HFFc6 (cell line): ENCODE data around the gene CSRP3. TPM values are rescaled to one million over a fixed set of nuclear protein-coding genes. Genes with fewer than 3 reads are reported as not detected.

Experiments
- DNase-seq: peaks from one replicate; pipeline ENCODE4 v3.0.0-alpha.2; 2018
- H3K27ac Mint-ChIP-seq: 2 replicates; pipeline ENCODE4 v1.8.0; 2020; ENCODE audit warnings: mild to moderate bottlenecking, mixed read lengths
- H3K27me3 Mint-ChIP-seq: 2 replicates; pipeline ENCODE4 v1.8.0; 2021; ENCODE audit warnings: mild to moderate bottlenecking, moderate library complexity, mixed read lengths; ENCODE audit not compliant: insufficient read depth
- H3K36me3 Mint-ChIP-seq: 2 replicates; pipeline ENCODE4 v1.8.0; 2021; ENCODE audit warnings: low read depth, mixed read lengths
- H3K4me1 Mint-ChIP-seq: 2 replicates; pipeline ENCODE4 v1.8.0; 2020; ENCODE audit warnings: low read depth, mixed read lengths
- H3K4me3 Mint-ChIP-seq: 2 replicates; pipeline ENCODE4 v1.8.0; 2020; ENCODE audit warnings: mild to moderate bottlenecking, moderate library complexity, mixed read lengths
- H3K9me3 Mint-ChIP-seq: 2 replicates; pipeline ENCODE4 v1.8.0; 2020; ENCODE audit warnings: mild to moderate bottlenecking, mixed read lengths
- CTCF ChIP-seq: fragments of 200-600 bp; sonication (generic); IDR thresholded peaks from 2 replicates; pipeline ENCODE4 v1.5.0; 2021; ENCODE audit warnings: antibody characterized with exemption, mild to moderate bottlenecking
- total RNA-seq, 6 experiments: library from RNA; stranded (reverse); fragmentation: NEBNext Ultra II Directional; extraction: Animal tissue kit (Norgen Biotek cat#: 25700); gene quantifications; 2 replicates in 1 of 6; 3 replicates in 5 of 6; pipeline ENCODE4 v1.2.3, GENCODE V29; 2021

CSRP3 gene
- total RNA-seq, 6 experiments from 2014 or later: not detected

- peaks cover 17% of the 10 kb centered on the region for H3K27me3 Mint-ChIP-seq
- H3K4me1 Mint-ChIP-seq: peaks cover 4% of the 10 kb centered on the region; the same call in 1 of the 2 replicates
- no peaks in the 10 kb centered on the region for H3K36me3 Mint-ChIP-seq
- H3K27ac Mint-ChIP-seq: no peak overlapping the region
- no peak overlapping the region for H3K4me3 Mint-ChIP-seq
- no peaks in the 10 kb centered on the region for H3K9me3 Mint-ChIP-seq
- TF ChIP-seq CTCF: no peak
- DNase-seq: no peak
Observed at GRCh38 chr11:19216021-19216420, 14.2 kb upstream of the CSRP3 start.

- Mint-ChIP-seq H3K4me3 (no peak overlapping the region), H3K9me3 (no peaks in the 10 kb centered on the region), H3K27ac (no peak overlapping the region), H3K36me3 (no peaks in the 10 kb centered on the region), H3K4me1 (peaks cover 10% of the 10 kb centered on the region), H3K27me3 (peaks cover 16% of the 10 kb centered on the region)
- TF ChIP-seq CTCF: no peak
- no peak for DNase-seq
Observed at GRCh38 chr11:19209617-19210370, 8.0 kb upstream of the CSRP3 start.

- Mint-ChIP-seq H3K27me3 (peaks cover 11% of the 10 kb centered on the region), H3K9me3 (no peaks in the 10 kb centered on the region), H3K4me3 (no peak overlapping the region), H3K27ac (no peak overlapping the region), H3K36me3 (no peaks in the 10 kb centered on the region), H3K4me1 (peaks cover 10% of the 10 kb centered on the region)
- DNase-seq: no peak
- no peak for TF ChIP-seq CTCF
Observed at GRCh38 chr11:19208959-19209546, 7.3 kb upstream of the CSRP3 start.

GRCh38 chr11:19208181-19208580, 6.4 kb upstream of the CSRP3 start:
- no peak overlapping the region for H3K4me3 Mint-ChIP-seq
- H3K4me1 Mint-ChIP-seq: peaks cover 10% of the 10 kb centered on the region
- H3K27me3 Mint-ChIP-seq: peaks cover 11% of the 10 kb centered on the region
- H3K27ac Mint-ChIP-seq: no peak overlapping the region
- no peak for DNase-seq
- H3K9me3 Mint-ChIP-seq: no peaks in the 10 kb centered on the region
- no peak for TF ChIP-seq CTCF
- H3K36me3 Mint-ChIP-seq: no peaks in the 10 kb centered on the region

- Mint-ChIP-seq H3K27ac (no peak overlapping the region), H3K4me3 (no peak overlapping the region), H3K27me3 (peaks cover 27% of the 10 kb centered on the region), H3K36me3 (no peaks in the 10 kb centered on the region), H3K4me1 (peaks cover 33% of the 10 kb centered on the region), H3K9me3 (no peaks in the 10 kb centered on the region)
- no peak for TF ChIP-seq CTCF
- DNase-seq: no peak
Observed at GRCh38 chr11:19204836-19205235, 3.1 kb upstream of the CSRP3 start.
